ENCODE data around the gene THADA.
"Not testable (repeated sequence)": the region's sequence is repeated elsewhere in the genome, so short reads cannot be mapped to it uniquely, and the experiment has no call there.

Gene THADA

GRCh38 chr2:43209204-43209717 lies 386.6 kb downstream of the THADA start:
- DNase-seq (ENCODE audit: low read depth in 2 of 2) = no peak

GRCh38 chr2:43207553-43208300 lies 388.1 kb downstream of the THADA start:
- no peak for DNase-seq (ENCODE audit: low read depth in 2 of 2)

GRCh38 chr2:43206602-43207001 lies 389.2 kb downstream of the THADA start:
- DNase-seq (ENCODE audit: low read depth in 2 of 2) = no peak

GRCh38 chr2:43203373-43203772 lies 392.5 kb downstream of the THADA start:
- no peak for DNase-seq (ENCODE audit: low read depth in 2 of 2)

- DNase-seq (ENCODE audit: low read depth in 2 of 2) = no peak
These were observed 393.5 kb downstream of the THADA start for GRCh38 chr2:43202289-43202688.

GRCh38 chr2:43201497-43201896 lies 394.3 kb downstream of the THADA start:
- DNase-seq (ENCODE audit: low read depth in 2 of 2) = no peak

GRCh38 chr2:43201016-43201415 lies 394.8 kb downstream of the THADA start:
- no peak for DNase-seq (ENCODE audit: low read depth in 2 of 2)

- no peak for DNase-seq (ENCODE audit: low read depth in 2 of 2)
These were observed 396.0 kb downstream of the THADA start for GRCh38 chr2:43199492-43200488.

GRCh38 chr2:43198263-43198662 lies 397.6 kb downstream of the THADA start:
- no peak for DNase-seq (ENCODE audit: low read depth in 2 of 2)

- no peak for DNase-seq (ENCODE audit: low read depth in 2 of 2)
These were observed 398.3 kb downstream of the THADA start for GRCh38 chr2:43197588-43197896.

GRCh38 chr2:43196768-43197587 lies 398.9 kb downstream of the THADA start:
- DNase-seq (ENCODE audit: low read depth in 2 of 2) = no peak

- DNase-seq (ENCODE audit: low read depth in 2 of 2) = no peak
These were observed 401.5 kb downstream of the THADA start for GRCh38 chr2:43194121-43194869.

GRCh38 chr2:43193652-43194120 lies 402.2 kb downstream of the THADA start:
- DNase-seq (ENCODE audit: low read depth in 2 of 2) = no peak

GRCh38 chr2:43192744-43193651 lies 402.8 kb downstream of the THADA start:
- no peak for DNase-seq (ENCODE audit: low read depth in 2 of 2)

GRCh38 chr2:43191947-43192516 lies 403.8 kb downstream of the THADA start:
- DNase-seq (ENCODE audit: low read depth in 2 of 2) = no peak

- no peak for DNase-seq (ENCODE audit: low read depth in 2 of 2)
These were observed 405.4 kb downstream of the THADA start for GRCh38 chr2:43190311-43191052.

GRCh38 chr2:43189861-43190260 lies 406.0 kb downstream of the THADA start:
- DNase-seq (ENCODE audit: low read depth in 2 of 2) = not testable (repeated sequence)

GRCh38 chr2:43188561-43189386 lies 407.1 kb downstream of the THADA start:
- DNase-seq (ENCODE audit: low read depth in 2 of 2) = no peak

All from stimulated activated CD4-positive, alpha-beta T cell treated with anti-CD3 and anti-CD28 coated beads, Interleukin-15, amount 100 ng/mL, for 48 hours (primary cell).